Gastroesophageal sphincter (tissue), 4 donors: ENCODE measurements around the gene CCDC97. TPM values are rescaled to one million over a fixed set of nuclear protein-coding genes. Genes with fewer than 3 reads are reported as not detected.

Experiments used
- ATAC-seq: fragments of 150-250 bp; one replicate; pipeline ENCODE4 v1.9.1; 2016; ENCODE audit warnings: mild to moderate bottlenecking, moderate library complexity
- H3K27ac ChIP-seq, 4 donors: fragments of 200-600 bp; sonication (generic) in 3 of 4; 1 replicate in 3 of 4; 2 replicates in 1 of 4; pipeline ENCODE4 v1.5.1; 2016 to 2019
- H3K27me3 ChIP-seq: fragments of 200-600 bp; sonication (generic); one replicate; pipeline ENCODE4 v1.5.1; 2019
- H3K36me3 ChIP-seq, 2 donors: fragments of 200-600 bp; sonication (generic); one replicate each; pipeline ENCODE4 v1.5.1; 2019; ENCODE audit warnings: control low read depth in 1 of 2
- H3K4me1 ChIP-seq, 3 donors: fragments of 200-600 bp; sonication (generic); 1 replicate in 2 of 3; 2 replicates in 1 of 3; pipeline ENCODE4 v1.5.1; 2016 to 2019; ENCODE audit warnings: control low read depth in 2 of 3
- H3K4me3 ChIP-seq, 2 donors: fragments of 200-600 bp; sonication (generic); one replicate each; pipeline ENCODE4 v1.5.1; 2019; ENCODE audit warnings: mild to moderate bottlenecking in 1 of 2, moderate library complexity in 1 of 2
- H3K9me3 ChIP-seq, 3 donors: fragments of 200-600 bp; sonication (generic); one replicate each; pipeline ENCODE4 v1.5.1; 2017 to 2019; ENCODE audit warnings: control low read depth in 2 of 3
- EP300 ChIP-seq: sonication (generic); formaldehyde crosslinking; IDR thresholded peaks from one replicate; pipeline ENCODE4 v1.6.1; 2017; ENCODE audit warnings: antibody characterized with exemption, mild to moderate bottlenecking
- POLR2A ChIP-seq, 2 donors: fragments of 450-650 bp; IDR thresholded peaks; one replicate each; pipeline ENCODE4 v1.6.1; 2017; ENCODE audit warnings: antibody characterized with exemption in 2 of 2, mild to moderate bottlenecking in 2 of 2, moderate library complexity in 1 of 2
- POLR2AphosphoS5 ChIP-seq: sonication (generic); formaldehyde crosslinking; IDR thresholded peaks from one replicate; pipeline ENCODE4 v1.6.1; 2017; ENCODE audit warnings: antibody characterized with exemption
- WGBS, 2 donors: methylation state at CpG; one replicate each; pipeline ENCODE4 v1.1.5; 2018; ENCODE audit warnings: low coverage in 1 of 2; 5-methylcytosine and 5-hydroxymethylcytosine counted together
- total RNA-seq, 4 donors: library from RNA; depleted of rRNA; stranded (reverse); fragments of >200 nt; gene quantifications; one replicate each; pipeline ENCODE4 v1.1.0, GENCODE V29; 2016
- TF ChIP-seq, protein P1 (sequence below), 4 experiments: fragments of 200-600 bp in 2 of 4; fragments of 450-650 bp in 2 of 4; sonication (generic) in 1 of 4; IDR thresholded peaks; one replicate each; pipeline ENCODE4 v1.5.1; 2017 to 2019; ENCODE audit warnings: antibody characterized with exemption in 4 of 4, mild to moderate bottlenecking in 2 of 4, moderate library complexity in 2 of 4

Gene CCDC97
- total RNA-seq, 4 donors from 2014 or later: 11.6 to 18.9 (median 15.9) TPM

DNA sequence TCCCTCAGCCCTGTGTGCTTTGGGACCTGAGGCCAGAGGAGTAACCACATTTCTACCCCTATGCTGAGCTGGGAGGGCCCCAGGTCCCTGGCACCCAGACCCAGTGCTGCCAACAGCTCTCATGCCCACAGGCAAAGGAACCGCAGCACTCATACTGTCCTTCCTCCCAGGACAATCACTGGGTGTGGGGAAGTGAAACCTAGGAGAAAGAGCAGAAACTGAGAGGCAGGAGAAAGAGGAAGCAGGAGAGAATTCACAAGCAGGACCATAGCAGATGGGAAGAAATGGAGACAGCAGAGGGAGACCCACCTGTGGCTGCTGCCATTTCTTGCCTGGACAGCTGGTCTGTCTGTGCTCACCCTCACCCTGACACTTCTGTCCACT is 18.9 kb downstream of the CCDC97 start:
- peaks cover 0 to 55% of the 10 kb centered on the region in 2 donors for H3K36me3 ChIP-seq
- peaks cover 2 to 58% (median 44%) of the 10 kb centered on the region in 3 donors for H3K4me1 ChIP-seq
- ATAC-seq: no peak
- no peaks in the 10 kb centered on the region for H3K9me3 ChIP-seq
- H3K27me3 ChIP-seq: no peaks in the 10 kb centered on the region
- TF ChIP-seq POLR2A (IDR thresholded peaks at IDR 0.05): no peak
- TF ChIP-seq POLR2AphosphoS5: no peak
- TF ChIP-seq, protein P1, sequence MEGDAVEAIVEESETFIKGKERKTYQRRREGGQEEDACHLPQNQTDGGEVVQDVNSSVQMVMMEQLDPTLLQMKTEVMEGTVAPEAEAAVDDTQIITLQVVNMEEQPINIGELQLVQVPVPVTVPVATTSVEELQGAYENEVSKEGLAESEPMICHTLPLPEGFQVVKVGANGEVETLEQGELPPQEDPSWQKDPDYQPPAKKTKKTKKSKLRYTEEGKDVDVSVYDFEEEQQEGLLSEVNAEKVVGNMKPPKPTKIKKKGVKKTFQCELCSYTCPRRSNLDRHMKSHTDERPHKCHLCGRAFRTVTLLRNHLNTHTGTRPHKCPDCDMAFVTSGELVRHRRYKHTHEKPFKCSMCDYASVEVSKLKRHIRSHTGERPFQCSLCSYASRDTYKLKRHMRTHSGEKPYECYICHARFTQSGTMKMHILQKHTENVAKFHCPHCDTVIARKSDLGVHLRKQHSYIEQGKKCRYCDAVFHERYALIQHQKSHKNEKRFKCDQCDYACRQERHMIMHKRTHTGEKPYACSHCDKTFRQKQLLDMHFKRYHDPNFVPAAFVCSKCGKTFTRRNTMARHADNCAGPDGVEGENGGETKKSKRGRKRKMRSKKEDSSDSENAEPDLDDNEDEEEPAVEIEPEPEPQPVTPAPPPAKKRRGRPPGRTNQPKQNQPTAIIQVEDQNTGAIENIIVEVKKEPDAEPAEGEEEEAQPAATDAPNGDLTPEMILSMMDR (IDR thresholded peaks at IDR 0.05): no peak
- no peak for TF ChIP-seq EP300
- no peak overlapping the region for H3K4me3 ChIP-seq
- WGBS, 2 donors: 78 to 100% methylated on average over 1 of the region's 1 CpG
- peak overlapping the region in 3 of 4 donors; percentile 77 to 90 (median 84) for H3K27ac ChIP-seq

- TF ChIP-seq POLR2AphosphoS5: no peak
- no peak for TF ChIP-seq POLR2A (IDR thresholded peaks at IDR 0.05)
- no peak for TF ChIP-seq EP300
- TF ChIP-seq, protein P1 (IDR thresholded peaks at IDR 0.05): no peak
- H3K36me3 ChIP-seq: peaks cover 0 to 71% of the 10 kb centered on the region in 2 donors
- no peaks in the 10 kb centered on the region for H3K9me3 ChIP-seq
- H3K4me1 ChIP-seq: peaks cover 0 to 41% (median 28%) of the 10 kb centered on the region in 3 donors
- no peak overlapping the region for H3K4me3 ChIP-seq
- no peaks in the 10 kb centered on the region for H3K27me3 ChIP-seq
- WGBS, 2 donors: 86 to 100% methylated on average over 2 of the region's 4 CpGs
- no peak overlapping the region for H3K27ac ChIP-seq
- ATAC-seq: no peak
These were observed 20.5 kb downstream of the CCDC97 start for GRCh38 chr19:41330481-41330880.

DNA sequence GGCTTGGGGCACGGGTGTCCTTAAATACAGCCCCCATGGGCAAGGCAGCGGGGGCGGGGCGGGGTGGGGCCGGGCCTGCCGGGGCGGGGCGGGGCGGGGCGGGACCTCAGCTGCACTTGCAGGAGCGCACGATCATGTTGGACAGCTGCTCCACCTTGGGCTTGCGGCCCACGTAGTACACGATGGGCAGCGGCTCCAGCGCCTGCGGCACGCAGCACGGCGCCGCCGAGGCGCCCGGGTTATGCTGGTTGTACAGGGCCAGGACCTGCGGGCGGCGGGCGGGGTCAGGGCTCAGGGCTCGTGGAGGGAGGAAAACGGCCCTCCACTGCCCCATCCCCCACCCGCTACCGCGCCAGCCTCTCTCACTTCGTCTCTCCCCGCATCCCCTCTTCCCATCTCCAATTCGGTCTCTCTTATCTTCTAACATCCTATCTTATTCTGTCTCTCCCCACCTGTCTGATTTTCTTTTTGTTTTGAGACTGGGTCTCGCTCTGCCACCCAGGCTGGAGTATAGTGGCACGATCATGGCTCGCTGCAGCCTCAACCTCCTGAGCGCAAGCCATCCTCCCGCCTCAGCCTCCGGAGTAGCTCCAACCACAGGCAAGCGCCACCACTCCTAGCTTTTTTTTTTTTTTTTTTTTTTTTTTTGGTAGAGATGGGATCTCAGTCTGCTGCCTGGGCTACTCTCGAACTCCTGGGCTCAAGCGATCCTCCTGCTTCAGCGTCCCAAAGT is 21.1 kb downstream of the CCDC97 start:
- no peak overlapping the region for H3K4me3 ChIP-seq
- WGBS, 2 donors: 73 to 83% methylated on average over 14 to 18 of the region's 47 CpGs
- H3K4me1 ChIP-seq: peaks cover 0 to 35% (median 21%) of the 10 kb centered on the region in 3 donors
- no peaks in the 10 kb centered on the region for H3K9me3 ChIP-seq
- ATAC-seq: no peak
- no peak overlapping the region for H3K27ac ChIP-seq
- TF ChIP-seq POLR2A (IDR thresholded peaks at IDR 0.05) (no peak), EP300 (no peak), POLR2AphosphoS5 (no peak)
- TF ChIP-seq, protein P1 (IDR thresholded peaks at IDR 0.05): no peak
- no peaks in the 10 kb centered on the region for H3K27me3 ChIP-seq
- peaks cover 0 to 77% of the 10 kb centered on the region in 2 donors for H3K36me3 ChIP-seq

GRCh38 chr19:41332000-41332399 is 22.0 kb downstream of the CCDC97 start:
- WGBS, 2 donors: 76 to 94% methylated on average over 5 to 7 of the region's 16 CpGs
- Histone ChIP-seq H3K9me3 (no peaks in the 10 kb centered on the region), H3K27ac (no peak overlapping the region), H3K4me3 (no peak overlapping the region), H3K4me1 (peaks cover 0 to 26% (median 14%) of the 10 kb centered on the region in 3 donors), H3K27me3 (no peaks in the 10 kb centered on the region), H3K36me3 (peaks cover 0 to 84% of the 10 kb centered on the region in 2 donors)
- ATAC-seq: no peak
- TF ChIP-seq POLR2A (IDR thresholded peaks at IDR 0.05): no peak
- TF ChIP-seq, protein P1 (IDR thresholded peaks at IDR 0.05): no peak
- no peak for TF ChIP-seq EP300
- TF ChIP-seq POLR2AphosphoS5: no peak

- no peaks in the 10 kb centered on the region for H3K9me3 ChIP-seq
- WGBS, 2 donors: 80 to 100% methylated on average over 2 to 5 of the region's 5 CpGs
- no peak overlapping the region for H3K4me3 ChIP-seq
- H3K4me1 ChIP-seq: peaks cover 0 to 21% (median 11%) of the 10 kb centered on the region in 3 donors
- peaks cover 0 to 89% of the 10 kb centered on the region in 2 donors for H3K36me3 ChIP-seq
- TF ChIP-seq POLR2A (IDR thresholded peaks at IDR 0.05) (no peak), POLR2AphosphoS5 (no peak), EP300 (no peak)
- TF ChIP-seq, protein P1 (IDR thresholded peaks at IDR 0.05): no peak
- no peak overlapping the region for H3K27ac ChIP-seq
- ATAC-seq: no peak
- no peaks in the 10 kb centered on the region for H3K27me3 ChIP-seq
These were observed 22.5 kb downstream of the CCDC97 start for GRCh38 chr19:41332468-41332867.
